Measurements from ENCODE around the gene HHAT. TPM values are rescaled to one million over a fixed set of nuclear protein-coding genes. Genes with fewer than 3 reads are reported as not detected.

Gene HHAT
- total RNA-seq, 1 donor from 2014 or later: 2.9 TPM

- DNase-seq (ENCODE audit: low read depth): no peak
- no peak for FAIRE-seq
Measured at GRCh38 chr1:210541680-210542358, 213.1 kb downstream of the HHAT start.

GRCh38 chr1:210551899-210552298, 223.2 kb downstream of the HHAT start:
- TF ChIP-seq CTCF (IDR thresholded peaks at IDR 0.05; ENCODE audit: insufficient read depth, low read length, severe bottlenecking): no peak
- Histone ChIP-seq H3K27me3 (ENCODE audit: control insufficient read depth, insufficient read depth, low read length) (no peaks in the 10 kb centered on the region), H3K4me3 (ENCODE audit: low read depth, low read length) (no peak overlapping the region), H3K36me3 (ENCODE audit: control insufficient read depth, insufficient read depth, low read length) (no peaks in the 10 kb centered on the region)
- DNase-seq (ENCODE audit: low read depth): no peak
- FAIRE-seq: no peak

More at GRCh38 chr1:210541680-210542358, 213.1 kb downstream of the HHAT start:
- no peaks in the 10 kb centered on the region for H3K27me3 ChIP-seq (ENCODE audit: control insufficient read depth, insufficient read depth, low read length)
- no peak for TF ChIP-seq CTCF (IDR thresholded peaks at IDR 0.05; ENCODE audit: insufficient read depth, low read length, severe bottlenecking)
- H3K36me3 ChIP-seq (ENCODE audit: control insufficient read depth, insufficient read depth, low read length): no peaks in the 10 kb centered on the region
- no peak overlapping the region for H3K4me3 ChIP-seq (ENCODE audit: low read depth, low read length)

- no peak for FAIRE-seq
- no peak for TF ChIP-seq CTCF (IDR thresholded peaks at IDR 0.05; ENCODE audit: insufficient read depth, low read length, severe bottlenecking)
- H3K27me3 ChIP-seq (ENCODE audit: control insufficient read depth, insufficient read depth, low read length): no peaks in the 10 kb centered on the region
- H3K36me3 ChIP-seq (ENCODE audit: control insufficient read depth, insufficient read depth, low read length): no peaks in the 10 kb centered on the region
- H3K4me3 ChIP-seq (ENCODE audit: low read depth, low read length): no peak overlapping the region
- no peak for DNase-seq (ENCODE audit: low read depth)
Measured at GRCh38 chr1:210553711-210554110, 225.0 kb downstream of the HHAT start.

GRCh38 chr1:210554382-210554781, 225.7 kb downstream of the HHAT start:
- H3K36me3 ChIP-seq (ENCODE audit: control insufficient read depth, insufficient read depth, low read length): no peaks in the 10 kb centered on the region
- no peaks in the 10 kb centered on the region for H3K27me3 ChIP-seq (ENCODE audit: control insufficient read depth, insufficient read depth, low read length)
- H3K4me3 ChIP-seq (ENCODE audit: low read depth, low read length): no peak overlapping the region
- no peak for FAIRE-seq
- no peak for TF ChIP-seq CTCF (IDR thresholded peaks at IDR 0.05; ENCODE audit: insufficient read depth, low read length, severe bottlenecking)
- no peak for DNase-seq (ENCODE audit: low read depth)

- no peak for TF ChIP-seq CTCF (IDR thresholded peaks at IDR 0.05; ENCODE audit: insufficient read depth, low read length, severe bottlenecking)
- DNase-seq (ENCODE audit: low read depth) (no peak), FAIRE-seq (no peak)
- Histone ChIP-seq H3K4me3 (ENCODE audit: low read depth, low read length) (no peak overlapping the region), H3K36me3 (ENCODE audit: control insufficient read depth, insufficient read depth, low read length) (no peaks in the 10 kb centered on the region), H3K27me3 (ENCODE audit: control insufficient read depth, insufficient read depth, low read length) (no peaks in the 10 kb centered on the region)
Measured at GRCh38 chr1:210556475-210556874, 227.8 kb downstream of the HHAT start.

All from bronchial epithelial cell (primary cell).